CD14-positive monocyte (primary cell): ENCODE data around the gene PDE12. TPM values are rescaled to one million over a fixed set of nuclear protein-coding genes. Genes with fewer than 3 reads are reported as not detected.
A peak's percentile ranks its signal among the peaks of the same experiment; 100 is the strongest.

ENCODE experiments used
- DNase-seq, 3 donors: peaks; one replicate each; pipeline ENCODE4 v3.0.0-alpha.2; 2011 to 2022
- H2AFZ ChIP-seq: 2 replicates; pipeline ENCODE4 v1.6.0; 2012; ENCODE audit warnings: mild to moderate bottlenecking, low read depth, low read length, inconsistent platforms; ENCODE audit not compliant: insufficient read depth, poor library complexity, severe bottlenecking
- H3K27ac ChIP-seq, 2 donors: 1 replicate in 1 of 2; 2 replicates in 1 of 2; pipeline ENCODE4 v1.5.1; 2012 to 2013; ENCODE audit warnings: low read length in 2 of 2, control low read depth in 1 of 2, inconsistent platforms in 1 of 2, low read depth in 1 of 2, mild to moderate bottlenecking in 1 of 2
- H3K27me3 ChIP-seq, 2 donors: one replicate each; pipeline versions ENCODE4 v1.6.0 to v1.6.1; 2011 to 2013; ENCODE audit warnings: low read length in 2 of 2; ENCODE audit not compliant: control insufficient read depth in 2 of 2, insufficient read depth in 2 of 2
- H3K36me3 ChIP-seq, 2 donors: replicated peaks in 1 of 2; 1 replicate in 1 of 2; 2 replicates in 1 of 2; pipeline versions ENCODE4 v1.5.1 to v1.6.1; 2012 to 2013; ENCODE audit warnings: low read length in 2 of 2, control low read depth in 1 of 2, inconsistent platforms in 1 of 2, mild to moderate bottlenecking in 1 of 2; ENCODE audit not compliant: insufficient read depth in 2 of 2, control insufficient read depth in 1 of 2
- H3K4me1 ChIP-seq, 2 donors: 1 replicate in 1 of 2; 2 replicates in 1 of 2; pipeline versions ENCODE4 v1.5.1 to v1.6.1; 2012 to 2013; ENCODE audit warnings: low read length in 2 of 2, control low read depth in 1 of 2, inconsistent platforms in 1 of 2, mild to moderate bottlenecking in 1 of 2, moderate library complexity in 1 of 2; ENCODE audit not compliant: insufficient read depth in 2 of 2, control insufficient read depth in 1 of 2
- H3K4me2 ChIP-seq: replicated peaks from 2 replicates; pipeline ENCODE3; 2012; ENCODE audit warnings: low read length, moderate library complexity, mild to moderate bottlenecking; ENCODE audit not compliant: poor library complexity, severe bottlenecking; ENCODE audit errors: extremely low read depth
- H3K4me3 ChIP-seq, 3 experiments: fragments of 200-600 bp in 1 of 3; sonication (generic) in 1 of 3; replicated peaks in 1 of 3; 1 replicate in 2 of 3; 2 replicates in 1 of 3; pipeline ENCODE4 v1.5.1; 2011 to 2013; ENCODE audit warnings: low read length in 3 of 3, mild to moderate bottlenecking in 3 of 3, control low read depth in 2 of 3, low read depth in 2 of 3, inconsistent platforms in 1 of 3, moderate library complexity in 1 of 3
- H3K79me2 ChIP-seq: 2 replicates; pipeline ENCODE4 v1.6.0; 2012; ENCODE audit warnings: mild to moderate bottlenecking, control low read depth, inconsistent platforms, low read length, moderate library complexity; ENCODE audit not compliant: insufficient read depth
- H3K9ac ChIP-seq: 2 replicates; pipeline ENCODE4 v1.6.0; 2017; ENCODE audit warnings: low read length, mild to moderate bottlenecking; ENCODE audit not compliant: insufficient read depth, poor library complexity, severe bottlenecking
- H3K9me3 ChIP-seq, 2 donors: replicated peaks in 1 of 2; 1 replicate in 1 of 2; 2 replicates in 1 of 2; pipeline versions ENCODE4 v1.5.1 to v1.6.1; 2012 to 2013; ENCODE audit warnings: low read length in 2 of 2, control low read depth in 1 of 2; ENCODE audit not compliant: control insufficient read depth in 1 of 2, insufficient read depth in 1 of 2
- H4K20me1 ChIP-seq: 2 replicates; pipeline ENCODE4 v1.6.0; 2012; ENCODE audit warnings: mild to moderate bottlenecking, low read length, control low read depth, moderate library complexity; ENCODE audit not compliant: insufficient read depth
- H3K27ac Mint-ChIP-seq, 7 donors: one replicate each; pipeline ENCODE4 v1.8.0; 2020; ENCODE audit warnings: mild to moderate bottlenecking in 7 of 7, mixed read lengths in 7 of 7, moderate library complexity in 6 of 7, inconsistent platforms in 2 of 7
- H3K27me3 Mint-ChIP-seq, 3 donors: one replicate each; pipeline ENCODE4 v1.8.0; 2021 to 2022; ENCODE audit warnings: low read depth in 3 of 3, mild to moderate bottlenecking in 3 of 3, mixed read lengths in 3 of 3, moderate library complexity in 3 of 3, inconsistent platforms in 1 of 3
- H3K36me3 Mint-ChIP-seq, 2 donors: one replicate each; pipeline ENCODE4 v1.8.0; 2020; ENCODE audit warnings: mixed read lengths in 2 of 2, inconsistent platforms in 1 of 2, mild to moderate bottlenecking in 1 of 2
- H3K4me1 Mint-ChIP-seq: one replicate; pipeline ENCODE4 v1.8.0; 2020; ENCODE audit warnings: mild to moderate bottlenecking, mixed read lengths
- H3K4me3 Mint-ChIP-seq, 2 donors: one replicate each; pipeline ENCODE4 v1.8.0; 2020; ENCODE audit warnings: mild to moderate bottlenecking in 2 of 2, mixed read lengths in 2 of 2, moderate library complexity in 1 of 2
- H3K9me3 Mint-ChIP-seq, 7 donors: one replicate each; pipeline ENCODE4 v1.8.0; 2020 to 2022; ENCODE audit warnings: mixed read lengths in 7 of 7, mild to moderate bottlenecking in 6 of 7, moderate library complexity in 6 of 7, inconsistent platforms in 2 of 7
- CTCF ChIP-seq: fragments of 200-600 bp; IDR thresholded peaks from one replicate; pipeline ENCODE4 v1.8.0; 2022; ENCODE audit warnings: antibody characterized with exemption, mild to moderate bottlenecking
- WGBS: methylation state at CpG from one replicate; pipeline ENCODE4 v1.1.5; 2013; ENCODE audit warnings: missing lambda C conversion rate; ENCODE audit not compliant: insufficient coverage; 5-methylcytosine and 5-hydroxymethylcytosine counted together
- intact Hi-C, 2 donors: fragments of 100-400 bp; cut with micrococcal nuclease; formaldehyde crosslinking; loops; one replicate each; pipeline versions ENCODE4 v1.15.0 to v1.15.1; 2023
- polyA plus RNA-seq, 3 donors: library from polyadenylated mRNA; depleted of rRNA in 1 of 3; unstranded in 2 of 3; stranded (reverse) in 1 of 3; fragments of 300-500 nt in 2 of 3; fragments of >200 nt in 1 of 3; fragmentation: Illumina TruSeq in 2 of 3; gene quantifications; 1 replicate in 2 of 3; 2 replicates in 1 of 3; pipeline ENCODE4 v1.2.3, GENCODE V29; 2012 to 2021

The PDE12 gene
- polyA plus RNA-seq, 3 donors: 5.1 to 11.3 (median 11.0) TPM

GRCh38 chr3:57577801-57578200, 21.7 kb downstream of the PDE12 start:
- no peak overlapping the region for H3K4me3 ChIP-seq
- H3K27ac Mint-ChIP-seq: peak overlapping the region in 3 of 7 donors; percentile 21 to 78 (median 73)
- no peak overlapping the region for H3K9ac ChIP-seq
- peaks cover 72 to 97% of the 10 kb centered on the region in 2 donors for H3K36me3 ChIP-seq
- H3K27me3 ChIP-seq: no peaks in the 10 kb centered on the region
- no peak for TF ChIP-seq CTCF
- peaks cover 60 to 89% of the 10 kb centered on the region in 2 donors for H3K36me3 Mint-ChIP-seq
- intact Hi-C loops: no loop called here
- no peak for DNase-seq
- H3K27me3 Mint-ChIP-seq: peaks cover 0 to 2% (median 1%) of the 10 kb centered on the region in 3 donors
- peaks cover 93% of the 10 kb centered on the region for H4K20me1 ChIP-seq
- no peak overlapping the region for H3K27ac ChIP-seq
- H3K79me2 ChIP-seq: peaks cover 76% of the 10 kb centered on the region
- no peaks in the 10 kb centered on the region for H3K4me1 ChIP-seq
- H3K4me3 Mint-ChIP-seq: no peak overlapping the region
- WGBS: no CpG with 5 or more reads among the region's 9 CpGs
- H3K9me3 Mint-ChIP-seq: no peaks in the 10 kb centered on the region
- no peaks in the 10 kb centered on the region for H3K4me1 Mint-ChIP-seq
- no peak overlapping the region for H2AFZ ChIP-seq
- no peaks in the 10 kb centered on the region for H3K9me3 ChIP-seq
- H3K4me2 ChIP-seq: no peak overlapping the region

GRCh38 chr3:57582474-57583168, 26.5 kb downstream of the PDE12 start:
- no peak for DNase-seq
- WGBS: no CpG with 5 or more reads among the region's 7 CpGs
- no peak overlapping the region for H3K4me2 ChIP-seq
- no peak overlapping the region for H3K4me3 ChIP-seq
- peaks cover 46 to 83% of the 10 kb centered on the region in 2 donors for H3K36me3 ChIP-seq
- intact Hi-C loops: no loop called here
- H3K27ac ChIP-seq: peak overlapping the region in 1 of 2 donors; percentile 26
- H4K20me1 ChIP-seq: peaks cover 100% of the 10 kb centered on the region
- Mint-ChIP-seq H3K36me3 (peaks cover 36 to 67% of the 10 kb centered on the region in 2 donors), H3K27ac (peak overlapping the region in 2 of 7 donors; percentile 61 to 66), H3K4me3 (no peak overlapping the region), H3K4me1 (no peaks in the 10 kb centered on the region), H3K27me3 (peaks cover 0 to 4% (median 0%) of the 10 kb centered on the region in 3 donors), H3K9me3 (no peaks in the 10 kb centered on the region)
- no peak overlapping the region for H3K9ac ChIP-seq
- H3K4me1 ChIP-seq: no peaks in the 10 kb centered on the region
- no peaks in the 10 kb centered on the region for H3K9me3 ChIP-seq
- H2AFZ ChIP-seq: no peak overlapping the region
- H3K27me3 ChIP-seq: no peaks in the 10 kb centered on the region
- TF ChIP-seq CTCF: no peak
- H3K79me2 ChIP-seq: peaks cover 98% of the 10 kb centered on the region
